Naive thymus-derived CD4-positive, alpha-beta T cell (primary cell): ENCODE results near the gene ZNF362. TPM values are rescaled to one million over a fixed set of nuclear protein-coding genes. Genes with fewer than 3 reads are reported as not detected.
"Not testable (repeated sequence)": the region's sequence is repeated elsewhere in the genome, so short reads cannot be mapped to it uniquely, and the experiment has no call there.

ENCODE experiments used
- ATAC-seq: fragments of 150-1000 bp; cut with Tn5 transposase; 2 replicates; pipeline ENCODE4 v1.10.0; 2021; ENCODE audit warnings: mild to moderate bottlenecking, moderate library complexity
- CTCF ChIA-PET: fragments of 350-600 bp; sonication (Branson Sonifier 250); formaldehyde crosslinking; loops from one replicate; lab custom pipeline; 2021; ENCODE audit warnings: antibody characterized with exemption; lab: Charles Lee
- POLR2A ChIA-PET: fragments of 350-600 bp; sonication (Branson Sonifier 250); formaldehyde crosslinking; loops from one replicate; lab custom pipeline; 2021; ENCODE audit warnings: antibody characterized with exemption, inconsistent platforms; lab: Charles Lee
- DNase-seq, 9 donors: peaks; one replicate each; pipeline versions ENCODE4 v3.0.0 to v3.0.0-alpha.2; 2020 to 2022; ENCODE audit warnings: mixed read lengths in 1 of 9
- H3K27ac ChIP-seq: one replicate; pipeline ENCODE4 v1.7.0; 2013; ENCODE audit warnings: mild to moderate bottlenecking, low read depth, low read length, moderate library complexity
- H3K27me3 ChIP-seq, 2 donors: one replicate each; pipeline ENCODE4 v1.7.0; 2013; ENCODE audit warnings: low read length in 2 of 2, mild to moderate bottlenecking in 2 of 2, moderate library complexity in 2 of 2; ENCODE audit not compliant: control insufficient read depth in 2 of 2, insufficient read depth in 2 of 2
- H3K36me3 ChIP-seq, 3 experiments: 1 replicate in 2 of 3; 2 replicates in 1 of 3; pipeline ENCODE4 v1.7.0; 2013; ENCODE audit warnings: low read length in 3 of 3, mild to moderate bottlenecking in 3 of 3, moderate library complexity in 1 of 3; ENCODE audit not compliant: insufficient read depth in 3 of 3, control insufficient read depth in 2 of 3
- H3K4me1 ChIP-seq, 2 donors: one replicate each; pipeline ENCODE4 v1.7.0; 2013; ENCODE audit warnings: low read length in 2 of 2, mild to moderate bottlenecking in 2 of 2, moderate library complexity in 1 of 2; ENCODE audit not compliant: control insufficient read depth in 2 of 2, insufficient read depth in 2 of 2
- H3K4me3 ChIP-seq: 2 replicates; pipeline ENCODE4 v1.7.0; 2013; ENCODE audit warnings: mild to moderate bottlenecking, low read length
- H3K9me3 ChIP-seq, 3 experiments: 1 replicate in 2 of 3; 2 replicates in 1 of 3; pipeline ENCODE4 v1.7.0; 2013; ENCODE audit warnings: low read length in 3 of 3; ENCODE audit not compliant: control insufficient read depth in 2 of 3
- H3K27ac Mint-ChIP-seq, 9 donors: one replicate each; pipeline ENCODE4 v1.8.0; 2020 to 2022; ENCODE audit warnings: mixed read lengths in 9 of 9, mild to moderate bottlenecking in 8 of 9, moderate library complexity in 5 of 9, inconsistent platforms in 2 of 9
- H3K27me3 Mint-ChIP-seq, 5 donors: one replicate each; pipeline ENCODE4 v1.8.0; 2021 to 2022; ENCODE audit warnings: mixed read lengths in 5 of 5, mild to moderate bottlenecking in 1 of 5
- H3K36me3 Mint-ChIP-seq, 5 donors: one replicate each; pipeline ENCODE4 v1.8.0; 2020 to 2022; ENCODE audit warnings: mixed read lengths in 5 of 5, mild to moderate bottlenecking in 3 of 5, inconsistent platforms in 1 of 5
- H3K4me1 Mint-ChIP-seq, 7 donors: one replicate each; pipeline ENCODE4 v1.8.0; 2020 to 2022; ENCODE audit warnings: mixed read lengths in 7 of 7, mild to moderate bottlenecking in 3 of 7, inconsistent platforms in 1 of 7
- H3K4me3 Mint-ChIP-seq, 10 donors: one replicate each; pipeline ENCODE4 v1.8.0; 2020 to 2022; ENCODE audit warnings: mild to moderate bottlenecking in 10 of 10, mixed read lengths in 10 of 10, moderate library complexity in 6 of 10, inconsistent platforms in 2 of 10
- H3K9me3 Mint-ChIP-seq, 11 donors: one replicate each; pipeline ENCODE4 v1.8.0; 2020 to 2022; ENCODE audit warnings: mixed read lengths in 11 of 11, mild to moderate bottlenecking in 4 of 11, inconsistent platforms in 1 of 11, moderate library complexity in 1 of 11
- intact Hi-C, 2 donors: fragments of 100-400 bp; cut with micrococcal nuclease; formaldehyde crosslinking; loops; one replicate each; pipeline ENCODE4 v1.15.1; 2023
- polyA plus RNA-seq, 2 donors: library from polyadenylated mRNA; unstranded; fragments of 300-500 nt; fragmentation: Illumina TruSeq; gene quantifications; one replicate each; pipeline ENCODE4 v1.2.3, GENCODE V29; 2021
- total RNA-seq, 6 experiments: library from RNA in 5 of 6; stranded (reverse) in 5 of 6; gene quantifications; 1 replicate in 5 of 6; 2 replicates in 1 of 6; pipeline ENCODE4 v1.2.3 and lab custom pipeline; 2021 to 2026

Gene ZNF362
- total and polyA plus RNA-seq, 7 experiments from 2014 or later, result 17.2 to 30.5 (median 27.0) TPM

GRCh38 chr1:33302325-33302724, 46.0 kb downstream of the ZNF362 start:
- Histone ChIP-seq H3K27me3 (no peaks in the 10 kb centered on the region), H3K4me3 (no peak overlapping the region), H3K4me1 (peaks cover 8 to 10% of the 10 kb centered on the region in 2 donors), H3K36me3 (peaks cover 0 to 21% (median 0%) of the 10 kb centered on the region in 3 experiments), H3K27ac (no peak overlapping the region), H3K9me3 (no peaks in the 10 kb centered on the region)
- Mint-ChIP-seq H3K27me3 (peaks cover 6 to 17% (median 9%) of the 10 kb centered on the region in 5 donors), H3K9me3 (peaks cover 0 to 9% (median 0%) of the 10 kb centered on the region in 11 donors), H3K4me1 (peaks cover 13 to 40% (median 29%) of the 10 kb centered on the region in 7 donors), H3K4me3 (peak overlapping the region in 7 of 10 donors; percentile 6 to 71 (median 27)), H3K27ac (peak overlapping the region in 8 of 9 donors; percentile 31 to 89 (median 72)), H3K36me3 (peaks cover 0 to 32% (median 19%) of the 10 kb centered on the region in 5 donors)
- DNase-seq, result peak in 3 of 9 donors; percentile 6 to 19 (median 18)
- ChIA-PET CTCF (interaction anchor here (0.7 kb wide), 1 partner anchor 65 kb away, joined by 5 read pairs; no protein-coding TSS in a partner anchor), POLR2A (no interaction called here)
- intact Hi-C loops, result loop anchor here in 1 of 2 donors (2.0 kb wide), 1 partner anchor 14 kb away; no protein-coding TSS in a partner anchor
- peak; percentile 36 for ATAC-seq

DNA sequence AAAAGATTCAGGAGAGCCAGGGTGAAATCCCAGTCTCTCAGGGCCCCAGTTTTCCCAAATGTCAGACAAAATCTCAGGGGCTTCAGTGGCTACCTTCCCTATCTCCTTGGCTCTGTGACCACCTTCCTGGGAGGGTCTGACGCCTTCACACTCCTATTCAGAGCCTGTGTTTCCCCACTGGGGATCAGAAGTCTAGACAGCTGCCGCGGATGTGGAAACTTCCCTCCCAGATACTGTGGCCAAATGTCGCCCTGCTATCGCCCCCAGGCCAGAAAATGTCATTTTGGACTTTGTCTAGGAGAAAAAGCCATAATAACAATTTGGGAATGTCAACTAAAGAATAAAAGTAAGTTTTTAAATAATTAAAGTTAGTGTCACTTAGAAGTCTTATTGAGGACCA, 48.7 kb downstream of the ZNF362 start:
- Mint-ChIP-seq H3K36me3 (peaks cover 0 to 30% (median 13%) of the 10 kb centered on the region in 5 donors), H3K4me1 (peaks cover 13 to 31% (median 25%) of the 10 kb centered on the region in 7 donors), H3K9me3 (peaks cover 0 to 9% (median 0%) of the 10 kb centered on the region in 11 donors), H3K27ac (no peak overlapping the region), H3K27me3 (peaks cover 9 to 22% (median 13%) of the 10 kb centered on the region in 5 donors), H3K4me3 (no peak overlapping the region)
- Histone ChIP-seq H3K9me3 (no peaks in the 10 kb centered on the region), H3K36me3 (peaks cover 0 to 4% (median 0%) of the 10 kb centered on the region in 3 experiments), H3K4me3 (no peak overlapping the region), H3K4me1 (peaks cover 8 to 10% of the 10 kb centered on the region in 2 donors), H3K27me3 (no peaks in the 10 kb centered on the region), H3K27ac (no peak overlapping the region)
- POLR2A ChIA-PET, result interaction anchor here (1.1 kb wide), 1 partner anchor 10 kb away, joined by 3 read pairs; no protein-coding TSS in a partner anchor
- intact Hi-C loops, result no loop called here
- CTCF ChIA-PET, result interaction anchor here (3.4 kb wide), 1 partner anchor 9 kb away, joined by 13 read pairs; no protein-coding TSS in a partner anchor
- ATAC-seq (no peak), DNase-seq (no peak)

GRCh38 chr1:33305816-33306652, 49.7 kb downstream of the ZNF362 start:
- Mint-ChIP-seq H3K27me3 (peaks cover 9 to 22% (median 13%) of the 10 kb centered on the region in 5 donors), H3K36me3 (peaks cover 0 to 30% (median 8%) of the 10 kb centered on the region in 5 donors), H3K4me3 (peak overlapping the region in 3 of 10 donors; percentile 17 to 39 (median 19)), H3K27ac (no peak overlapping the region), H3K9me3 (peaks cover 0 to 9% (median 0%) of the 10 kb centered on the region in 11 donors), H3K4me1 (peaks cover 13 to 31% (median 25%) of the 10 kb centered on the region in 7 donors)
- H3K27ac ChIP-seq, result no peak overlapping the region
- CTCF ChIA-PET, result interaction anchor here (3.4 kb wide), 1 partner anchor 10 kb away, joined by 13 read pairs; no protein-coding TSS in a partner anchor
- ATAC-seq (no peak), DNase-seq (no peak)
- POLR2A ChIA-PET, result interaction anchor here (1.1 kb wide), 1 partner anchor 11 kb away, joined by 3 read pairs; no protein-coding TSS in a partner anchor
- no peaks in the 10 kb centered on the region for H3K36me3 ChIP-seq
- no peak overlapping the region for H3K4me3 ChIP-seq
- H3K27me3 ChIP-seq, result no peaks in the 10 kb centered on the region
- intact Hi-C loops, result no loop called here
- H3K4me1 ChIP-seq, result peaks cover 8 to 10% of the 10 kb centered on the region in 2 donors
- H3K9me3 ChIP-seq, result no peaks in the 10 kb centered on the region

- CTCF ChIA-PET, result interaction anchor here (3.4 kb wide), 1 partner anchor 10 kb away, joined by 13 read pairs; no protein-coding TSS in a partner anchor
- Mint-ChIP-seq H3K9me3 (peaks cover 0 to 5% (median 0%) of the 10 kb centered on the region in 11 donors), H3K27ac (no peak overlapping the region), H3K4me1 (peaks cover 7 to 25% (median 20%) of the 10 kb centered on the region in 7 donors), H3K27me3 (peaks cover 9 to 22% (median 13%) of the 10 kb centered on the region in 5 donors), H3K4me3 (peak overlapping the region in 2 of 10 donors; percentile 19 to 51), H3K36me3 (peaks cover 0 to 26% (median 3%) of the 10 kb centered on the region in 5 donors)
- H3K4me1 ChIP-seq, result peaks cover 8% of the 10 kb centered on the region in 2 donors
- H3K4me3 ChIP-seq, result no peak overlapping the region
- ATAC-seq, result no peak
- intact Hi-C loops, result no loop called here
- peak in 1 of 9 donors; percentile 19 for DNase-seq
- H3K36me3 ChIP-seq, result no peaks in the 10 kb centered on the region
- H3K9me3 ChIP-seq, result no peaks in the 10 kb centered on the region
- H3K27me3 ChIP-seq, result no peaks in the 10 kb centered on the region
- H3K27ac ChIP-seq, result no peak overlapping the region
- POLR2A ChIA-PET, result no interaction called here
These were observed 50.6 kb downstream of the ZNF362 start for GRCh38 chr1:33306653-33307493.

- Mint-ChIP-seq H3K4me3 (peak overlapping the region in 1 of 10 donors; percentile 51), H3K27ac (no peak overlapping the region), H3K36me3 (peaks cover 0 to 21% (median 0%) of the 10 kb centered on the region in 5 donors), H3K4me1 (peaks cover 2 to 19% (median 14%) of the 10 kb centered on the region in 7 donors), H3K9me3 (peaks cover 0 to 4% (median 0%) of the 10 kb centered on the region in 11 donors), H3K27me3 (peaks cover 9 to 22% (median 13%) of the 10 kb centered on the region in 5 donors)
- ChIA-PET CTCF (interaction anchor here (3.4 kb wide), 1 partner anchor 11 kb away, joined by 13 read pairs; no protein-coding TSS in a partner anchor), POLR2A (no interaction called here)
- Histone ChIP-seq H3K36me3 (no peaks in the 10 kb centered on the region), H3K27me3 (no peaks in the 10 kb centered on the region), H3K27ac (no peak overlapping the region), H3K9me3 (no peaks in the 10 kb centered on the region), H3K4me3 (no peak overlapping the region), H3K4me1 (peaks cover 2 to 3% of the 10 kb centered on the region in 2 donors)
- ATAC-seq, result no peak
- DNase-seq, result no peak
- intact Hi-C loops, result no loop called here
These were observed 51.2 kb downstream of the ZNF362 start for GRCh38 chr1:33307494-33307864.

GRCh38 chr1:33309351-33309750, 53.1 kb downstream of the ZNF362 start:
- POLR2A ChIA-PET, H3K36me3 Mint-ChIP-seq, CTCF ChIA-PET: not testable (repeated sequence)

More at GRCh38 chr1:33309351-33309750, 53.1 kb downstream of the ZNF362 start:
- intact Hi-C loops, DNase-seq, H3K36me3 ChIP-seq, H3K27me3 ChIP-seq, H3K27ac ChIP-seq, H3K27ac Mint-ChIP-seq, H3K4me1 Mint-ChIP-seq, ATAC-seq, H3K4me3 ChIP-seq, H3K4me3 Mint-ChIP-seq, H3K4me1 ChIP-seq, H3K9me3 ChIP-seq, H3K9me3 Mint-ChIP-seq: not testable (repeated sequence)
- H3K27me3 Mint-ChIP-seq, result peaks cover 9 to 22% (median 13%) of the 10 kb centered on the region in 5 donors
